Mucosa of stomach (tissue), 1 donor: ENCODE data around the gene MIGA1.
"Not testable (repeated sequence)": the region's sequence is repeated elsewhere in the genome, so short reads cannot be mapped to it uniquely, and the experiment has no call there.

ENCODE experiments used
- H3K27me3 ChIP-seq: one replicate; pipeline ENCODE4 v1.7.0; 2013; ENCODE audit warnings: mild to moderate bottlenecking, low read length; ENCODE audit not compliant: control insufficient read depth, insufficient read depth
- H3K36me3 ChIP-seq: one replicate; pipeline ENCODE4 v1.7.0; 2013; ENCODE audit warnings: low read length; ENCODE audit not compliant: control insufficient read depth, insufficient read depth
- H3K4me1 ChIP-seq: one replicate; pipeline ENCODE4 v1.7.0; 2013; ENCODE audit warnings: mild to moderate bottlenecking, low read length; ENCODE audit not compliant: control insufficient read depth, insufficient read depth
- H3K4me3 ChIP-seq: one replicate; pipeline ENCODE4 v1.7.0; 2013; ENCODE audit warnings: low read length
- H3K9ac ChIP-seq: one replicate; pipeline ENCODE4 v1.7.0; 2013; ENCODE audit warnings: mild to moderate bottlenecking, low read length, moderate library complexity
- H3K9me3 ChIP-seq: one replicate; pipeline ENCODE4 v1.7.0; 2013; ENCODE audit warnings: mild to moderate bottlenecking, low read length, moderate library complexity; ENCODE audit not compliant: control insufficient read depth
- donor health status: Pancreatic carcinoma.

MIGA1 gene

DNA sequence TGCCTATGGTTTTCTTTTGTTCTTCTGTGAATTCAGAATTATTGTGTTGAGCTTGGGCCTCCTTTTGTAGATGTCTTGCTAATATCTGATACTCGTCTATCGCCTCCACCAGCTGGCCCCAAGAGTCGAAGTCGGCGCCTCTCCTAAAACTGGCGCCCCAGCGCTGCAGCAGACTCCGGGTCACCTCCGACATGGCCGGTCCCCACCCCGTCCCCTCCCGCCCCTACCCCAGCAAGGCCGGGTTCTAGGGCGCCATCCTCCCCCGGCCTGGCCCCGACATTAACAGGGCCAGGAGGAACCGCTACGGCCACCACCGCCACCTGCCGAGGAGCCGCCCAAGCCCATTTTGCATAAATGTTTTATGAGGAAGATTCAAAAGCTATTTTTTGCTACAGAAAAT lies 32.1 kb downstream of the MIGA1 start:
- not testable (repeated sequence) for H3K9me3 ChIP-seq, H3K9ac ChIP-seq, H3K27me3 ChIP-seq, H3K4me3 ChIP-seq, H3K4me1 ChIP-seq
- peaks cover 10% of the 10 kb centered on the region for H3K36me3 ChIP-seq

DNA sequence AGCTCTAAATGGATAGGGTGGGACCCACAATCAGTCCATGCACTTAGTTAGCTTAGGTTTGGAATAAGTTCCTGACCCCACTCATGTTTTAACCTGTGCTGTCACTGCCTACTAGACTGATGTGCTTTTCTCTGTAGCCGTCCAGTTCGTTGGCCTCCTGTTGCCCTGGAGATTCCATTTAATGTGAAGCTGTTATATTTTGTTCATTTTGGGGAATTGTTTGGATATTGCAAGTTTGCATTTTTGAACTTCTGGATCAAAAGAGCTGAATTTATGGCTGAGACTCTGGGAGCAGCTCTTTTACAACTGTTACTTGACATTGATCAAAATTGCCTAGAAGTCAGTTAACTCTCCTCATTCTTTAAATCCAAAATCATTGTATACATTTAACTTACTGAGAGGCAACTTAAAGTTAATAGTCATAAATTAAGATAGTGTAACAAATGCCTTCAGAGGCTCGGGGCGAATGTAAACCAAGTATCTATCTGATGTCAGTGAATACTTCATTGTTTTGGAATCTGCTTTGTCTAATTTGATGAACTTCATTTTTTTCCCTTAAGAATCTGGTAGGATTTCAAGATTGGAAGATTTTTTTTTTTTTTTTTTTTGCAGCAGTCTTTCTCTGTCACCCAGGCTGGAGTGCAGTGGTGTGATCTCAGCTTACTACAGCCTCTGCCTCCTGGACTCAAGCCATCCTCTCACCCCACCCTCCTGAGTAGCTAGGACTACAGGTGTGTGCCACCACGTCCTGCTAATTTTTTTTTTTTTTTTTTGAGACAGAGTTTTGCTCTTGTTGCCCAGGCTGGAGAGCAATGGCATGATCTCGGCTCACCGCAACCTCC lies 38.1 kb downstream of the MIGA1 start:
- Histone ChIP-seq H3K4me1 (no peaks in the 10 kb centered on the region), H3K9ac (no peak overlapping the region), H3K27me3 (no peaks in the 10 kb centered on the region), H3K4me3 (no peak overlapping the region), H3K9me3 (no peaks in the 10 kb centered on the region), H3K36me3 (peaks cover 10% of the 10 kb centered on the region)

DNA sequence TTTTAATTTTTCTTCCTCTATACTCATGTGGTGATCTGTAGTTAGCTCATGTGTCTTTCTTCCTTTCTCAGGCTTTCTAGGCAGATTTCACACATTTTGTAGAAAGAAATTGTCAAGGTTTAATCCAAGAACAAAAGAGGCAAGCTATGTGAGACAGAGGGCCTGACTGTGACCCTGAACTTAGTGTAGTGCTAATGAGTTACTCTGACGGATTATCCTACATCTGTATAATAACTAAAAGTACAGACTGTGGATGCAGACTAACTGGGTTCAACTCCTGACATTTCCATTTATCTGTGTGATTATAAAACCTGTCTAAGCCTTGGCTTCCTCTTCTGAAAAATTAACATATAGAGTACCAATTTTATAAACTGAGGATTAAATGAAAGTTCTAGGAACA lies 40.7 kb downstream of the MIGA1 start:
- Histone ChIP-seq H3K4me1 (no peaks in the 10 kb centered on the region), H3K27me3 (no peaks in the 10 kb centered on the region), H3K36me3 (no peaks in the 10 kb centered on the region), H3K9ac (no peak overlapping the region), H3K4me3 (no peak overlapping the region), H3K9me3 (no peaks in the 10 kb centered on the region)

- no peaks in the 10 kb centered on the region for H3K9me3 ChIP-seq
- no peaks in the 10 kb centered on the region for H3K36me3 ChIP-seq
- H3K4me3 ChIP-seq = no peak overlapping the region
- no peak overlapping the region for H3K9ac ChIP-seq
- H3K4me1 ChIP-seq = no peaks in the 10 kb centered on the region
- H3K27me3 ChIP-seq = no peaks in the 10 kb centered on the region
Measured at GRCh38 chr1:77824079-77824478, 44.6 kb downstream of the MIGA1 start.

DNA sequence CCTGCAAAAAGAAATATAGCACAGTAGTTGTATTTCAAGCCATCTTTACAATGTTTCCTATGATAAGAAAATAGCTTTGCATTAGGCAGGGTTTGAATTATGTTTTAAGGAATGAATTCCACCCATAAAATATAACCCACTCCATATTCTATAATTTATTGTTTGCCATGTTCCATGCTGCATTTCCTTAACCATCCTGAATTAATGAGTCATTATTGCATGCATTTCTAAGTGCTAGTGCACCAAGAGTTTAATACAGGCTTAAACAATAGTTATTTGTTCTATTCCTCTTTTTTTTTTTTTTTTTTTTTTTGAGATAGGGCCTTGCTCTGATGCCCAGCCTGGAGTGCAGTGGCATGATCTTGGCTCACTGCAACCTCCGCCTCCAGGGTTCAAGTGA lies 45.2 kb downstream of the MIGA1 start:
- no peaks in the 10 kb centered on the region for H3K9me3 ChIP-seq
- H3K27me3 ChIP-seq = no peaks in the 10 kb centered on the region
- no peak overlapping the region for H3K4me3 ChIP-seq
- no peaks in the 10 kb centered on the region for H3K36me3 ChIP-seq
- no peak overlapping the region for H3K9ac ChIP-seq
- H3K4me1 ChIP-seq = no peaks in the 10 kb centered on the region

DNA sequence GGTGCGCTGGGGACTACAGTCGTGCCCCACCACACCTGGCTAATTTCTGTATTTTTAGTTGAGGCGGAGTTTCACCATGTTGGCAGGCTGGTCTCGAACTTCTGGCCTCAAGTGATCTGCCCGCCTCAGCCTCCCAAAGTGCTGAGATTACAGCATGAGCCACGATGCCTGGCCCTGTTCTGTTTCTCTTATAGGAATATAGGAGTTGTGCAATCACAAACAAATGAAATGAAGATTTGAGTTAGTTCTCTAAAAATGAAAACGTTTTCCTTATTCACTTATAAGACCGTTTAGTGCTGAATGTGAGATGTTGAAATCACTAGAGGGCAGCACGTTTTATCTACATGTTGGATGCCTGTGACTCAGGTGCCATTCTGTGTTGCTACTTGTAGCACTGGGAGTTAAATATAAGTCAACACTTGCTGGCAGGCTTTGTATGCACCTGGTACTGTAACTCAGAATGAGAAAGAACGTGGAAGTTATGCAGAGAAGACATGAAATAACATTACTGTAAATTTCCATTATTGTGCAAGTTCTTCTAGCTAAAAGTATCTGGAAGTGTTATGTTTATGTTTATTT lies 45.8 kb downstream of the MIGA1 start:
- no peak overlapping the region for H3K9ac ChIP-seq
- H3K27me3 ChIP-seq = no peaks in the 10 kb centered on the region
- H3K9me3 ChIP-seq = no peaks in the 10 kb centered on the region
- no peaks in the 10 kb centered on the region for H3K36me3 ChIP-seq
- H3K4me1 ChIP-seq = no peaks in the 10 kb centered on the region
- no peak overlapping the region for H3K4me3 ChIP-seq

- not testable (repeated sequence) for H3K4me1 ChIP-seq, H3K4me3 ChIP-seq
Measured at GRCh38 chr1:77826851-77827250, 47.4 kb downstream of the MIGA1 start.

DNA sequence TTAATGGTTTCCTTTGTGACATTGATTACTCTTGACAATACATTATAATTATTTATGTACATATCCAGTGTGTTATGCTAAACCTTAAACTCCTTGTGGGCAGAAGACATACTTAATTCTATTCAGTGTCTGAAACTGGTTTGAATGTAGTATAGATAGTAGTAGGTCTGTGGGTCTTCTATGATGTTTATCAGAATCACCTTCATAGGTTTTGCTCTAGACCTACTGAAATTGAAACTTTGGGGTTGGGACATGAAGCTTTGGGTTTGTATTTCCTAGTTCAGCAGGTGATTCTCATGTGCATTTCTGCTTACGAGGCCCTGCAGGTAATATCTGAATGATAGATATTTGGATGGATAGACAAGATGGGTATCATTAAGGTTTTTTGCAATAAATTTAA lies 48.6 kb downstream of the MIGA1 start:
- Histone ChIP-seq H3K36me3 (no peaks in the 10 kb centered on the region), H3K9me3 (no peaks in the 10 kb centered on the region), H3K9ac (no peak overlapping the region), H3K27me3 (no peaks in the 10 kb centered on the region), H3K4me3 (no peak overlapping the region), H3K4me1 (no peaks in the 10 kb centered on the region)

More at GRCh38 chr1:77826851-77827250, 47.4 kb downstream of the MIGA1 start:
- H3K36me3 ChIP-seq, H3K9ac ChIP-seq, H3K27me3 ChIP-seq, H3K9me3 ChIP-seq: not testable (repeated sequence)

DNA sequence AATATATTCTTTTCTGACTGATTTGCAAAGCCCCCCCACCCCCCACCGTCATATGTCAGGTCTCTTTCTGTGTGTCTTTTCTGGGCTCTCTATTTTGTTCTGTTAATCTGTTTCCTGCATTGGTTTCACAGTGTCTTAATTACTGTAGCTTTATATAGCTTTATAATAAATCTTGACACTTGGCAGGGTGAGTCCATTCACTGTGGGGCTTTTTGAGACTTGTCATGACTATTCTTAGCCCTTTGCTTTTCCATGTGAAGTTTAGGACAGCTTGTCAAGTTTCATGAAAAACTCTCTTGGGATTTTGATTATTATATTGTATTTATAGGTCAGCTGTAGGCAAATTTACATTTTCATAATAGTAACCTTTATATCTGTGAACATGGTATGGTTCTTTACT lies 50.4 kb downstream of the MIGA1 start:
- H3K4me1 ChIP-seq = peaks cover 4% of the 10 kb centered on the region
- H3K27me3 ChIP-seq = no peaks in the 10 kb centered on the region
- H3K9ac ChIP-seq = no peak overlapping the region
- H3K9me3 ChIP-seq = no peaks in the 10 kb centered on the region
- H3K4me3 ChIP-seq = no peak overlapping the region
- no peaks in the 10 kb centered on the region for H3K36me3 ChIP-seq

DNA sequence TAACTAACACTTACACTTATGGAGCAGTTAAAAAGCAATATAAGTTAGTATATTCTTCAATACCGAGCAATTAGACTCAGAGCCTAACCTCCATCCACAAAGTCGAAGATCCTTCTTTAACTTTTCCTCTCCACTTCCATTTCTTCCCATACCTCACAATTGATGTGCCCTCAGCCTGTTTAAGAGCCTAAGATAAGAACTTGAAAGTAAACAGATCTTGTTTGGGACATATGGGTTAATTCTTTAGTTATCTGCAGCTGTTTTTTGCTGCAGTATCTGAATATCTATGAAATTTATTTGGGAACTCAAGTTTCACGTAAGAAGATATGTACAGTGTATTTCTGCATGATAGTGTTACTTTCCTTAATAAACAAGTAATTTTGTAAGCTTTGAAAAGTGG lies 51.5 kb downstream of the MIGA1 start:
- no peak overlapping the region for H3K9ac ChIP-seq
- H3K4me3 ChIP-seq = no peak overlapping the region
- no peaks in the 10 kb centered on the region for H3K27me3 ChIP-seq
- no peaks in the 10 kb centered on the region for H3K9me3 ChIP-seq
- no peaks in the 10 kb centered on the region for H3K36me3 ChIP-seq
- peaks cover 4% of the 10 kb centered on the region for H3K4me1 ChIP-seq

GRCh38 chr1:77831566-77831965 lies 52.1 kb downstream of the MIGA1 start:
- no peaks in the 10 kb centered on the region for H3K36me3 ChIP-seq
- no peaks in the 10 kb centered on the region for H3K9me3 ChIP-seq
- no peak overlapping the region for H3K4me3 ChIP-seq
- no peak overlapping the region for H3K9ac ChIP-seq
- no peaks in the 10 kb centered on the region for H3K27me3 ChIP-seq
- H3K4me1 ChIP-seq = peaks cover 4% of the 10 kb centered on the region

GRCh38 chr1:77831976-77832711 lies 52.7 kb downstream of the MIGA1 start:
- peaks cover 4% of the 10 kb centered on the region for H3K4me1 ChIP-seq
- no peaks in the 10 kb centered on the region for H3K36me3 ChIP-seq
- no peak overlapping the region for H3K9ac ChIP-seq
- no peaks in the 10 kb centered on the region for H3K27me3 ChIP-seq
- H3K9me3 ChIP-seq = no peaks in the 10 kb centered on the region
- H3K4me3 ChIP-seq = no peak overlapping the region
